ENCODE results near the gene SEMA3A. TPM values are rescaled to one million over a fixed set of nuclear protein-coding genes. Genes with fewer than 3 reads are reported as not detected.

SEMA3A gene
- total RNA-seq, 4 donors from 2014 or later: 0.15 to 4.6 (median 0.69) TPM

- no peaks in the 10 kb centered on the region for H3K36me3 ChIP-seq
- no peaks in the 10 kb centered on the region for H3K27me3 ChIP-seq
- H3K27ac ChIP-seq: no peak overlapping the region
- H3K9me3 ChIP-seq: no peaks in the 10 kb centered on the region
- no peak overlapping the region for H3K4me3 ChIP-seq
- 57 to 64% methylated on average over 2 of the region's 2 CpGs for WGBS, 2 donors
- no peaks in the 10 kb centered on the region for H3K4me1 ChIP-seq
- TF ChIP-seq, protein P1, sequence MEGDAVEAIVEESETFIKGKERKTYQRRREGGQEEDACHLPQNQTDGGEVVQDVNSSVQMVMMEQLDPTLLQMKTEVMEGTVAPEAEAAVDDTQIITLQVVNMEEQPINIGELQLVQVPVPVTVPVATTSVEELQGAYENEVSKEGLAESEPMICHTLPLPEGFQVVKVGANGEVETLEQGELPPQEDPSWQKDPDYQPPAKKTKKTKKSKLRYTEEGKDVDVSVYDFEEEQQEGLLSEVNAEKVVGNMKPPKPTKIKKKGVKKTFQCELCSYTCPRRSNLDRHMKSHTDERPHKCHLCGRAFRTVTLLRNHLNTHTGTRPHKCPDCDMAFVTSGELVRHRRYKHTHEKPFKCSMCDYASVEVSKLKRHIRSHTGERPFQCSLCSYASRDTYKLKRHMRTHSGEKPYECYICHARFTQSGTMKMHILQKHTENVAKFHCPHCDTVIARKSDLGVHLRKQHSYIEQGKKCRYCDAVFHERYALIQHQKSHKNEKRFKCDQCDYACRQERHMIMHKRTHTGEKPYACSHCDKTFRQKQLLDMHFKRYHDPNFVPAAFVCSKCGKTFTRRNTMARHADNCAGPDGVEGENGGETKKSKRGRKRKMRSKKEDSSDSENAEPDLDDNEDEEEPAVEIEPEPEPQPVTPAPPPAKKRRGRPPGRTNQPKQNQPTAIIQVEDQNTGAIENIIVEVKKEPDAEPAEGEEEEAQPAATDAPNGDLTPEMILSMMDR (IDR thresholded peaks at IDR 0.05): no peak
- no peak for TF ChIP-seq POLR2A (IDR thresholded peaks at IDR 0.05)
- DNase-seq: no peak
- intact Hi-C loops (cut with DNase I): no loop called here
These were observed 54.4 kb downstream of the SEMA3A start for GRCh38 chr7:84139986-84140729.

DNA sequence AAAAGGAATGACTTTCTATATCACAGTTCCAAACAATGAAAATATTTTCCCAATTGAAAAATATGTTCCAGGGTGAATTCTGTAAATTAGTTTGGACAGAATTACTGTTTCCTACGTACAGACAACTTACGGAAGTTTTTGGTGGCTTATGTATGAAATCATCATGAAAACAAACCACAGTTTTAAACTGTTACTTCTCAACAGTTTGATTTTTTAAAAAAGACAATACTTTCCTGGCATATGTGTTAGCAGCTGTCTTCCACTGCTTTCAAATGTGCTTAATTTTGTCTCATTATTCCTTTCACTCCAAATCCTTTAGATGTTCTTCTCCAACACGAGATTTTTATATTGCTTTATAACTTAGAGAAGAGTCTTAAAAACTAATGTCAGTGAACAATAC lies 56.2 kb downstream of the SEMA3A start:
- no peak for DNase-seq

DNA sequence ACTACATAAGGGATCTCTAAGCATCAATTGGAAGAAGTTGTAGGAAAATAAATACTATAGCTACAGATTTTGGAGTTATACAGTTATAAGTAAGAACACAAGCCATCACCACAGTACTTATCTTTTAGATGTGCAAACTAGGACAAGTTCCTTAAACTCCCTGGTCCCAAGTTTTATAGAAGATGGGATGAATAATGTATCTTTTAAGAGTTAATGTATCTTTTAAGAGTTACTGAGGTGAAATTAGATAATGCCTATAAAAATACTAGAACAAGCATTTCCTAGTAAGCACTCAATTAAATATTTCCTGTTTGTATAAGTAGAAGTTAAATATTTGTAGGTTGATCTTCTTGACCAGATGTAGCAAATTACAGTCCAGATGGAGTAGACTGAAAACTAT lies 56.8 kb downstream of the SEMA3A start:
- H3K36me3 ChIP-seq: no peaks in the 10 kb centered on the region
- H3K4me1 ChIP-seq: no peaks in the 10 kb centered on the region
- H3K4me3 ChIP-seq: no peak overlapping the region
- H3K27ac ChIP-seq: no peak overlapping the region
- no peak for DNase-seq
- no peaks in the 10 kb centered on the region for H3K27me3 ChIP-seq
- H3K9me3 ChIP-seq: no peaks in the 10 kb centered on the region
- TF ChIP-seq, protein P1 (IDR thresholded peaks at IDR 0.05): no peak
- intact Hi-C loops (cut with DNase I): no loop called here

More for the DNA sequence above, 56.2 kb downstream of the SEMA3A start:
- WGBS, 2 donors: 50 to 64% methylated on average over 3 of the region's 3 CpGs
- Histone ChIP-seq H3K9me3 (no peaks in the 10 kb centered on the region), H3K4me3 (peak overlapping the region in 1 of 4 donors; percentile 3), H3K36me3 (no peaks in the 10 kb centered on the region), H3K4me1 (no peaks in the 10 kb centered on the region), H3K27me3 (no peaks in the 10 kb centered on the region), H3K27ac (peak overlapping the region in 1 of 4 donors; percentile 40)
- intact Hi-C loops (cut with DNase I): no loop called here
- TF ChIP-seq, protein P1 (IDR thresholded peaks at IDR 0.05): no peak
- no peak for TF ChIP-seq POLR2A (IDR thresholded peaks at IDR 0.05)

DNA sequence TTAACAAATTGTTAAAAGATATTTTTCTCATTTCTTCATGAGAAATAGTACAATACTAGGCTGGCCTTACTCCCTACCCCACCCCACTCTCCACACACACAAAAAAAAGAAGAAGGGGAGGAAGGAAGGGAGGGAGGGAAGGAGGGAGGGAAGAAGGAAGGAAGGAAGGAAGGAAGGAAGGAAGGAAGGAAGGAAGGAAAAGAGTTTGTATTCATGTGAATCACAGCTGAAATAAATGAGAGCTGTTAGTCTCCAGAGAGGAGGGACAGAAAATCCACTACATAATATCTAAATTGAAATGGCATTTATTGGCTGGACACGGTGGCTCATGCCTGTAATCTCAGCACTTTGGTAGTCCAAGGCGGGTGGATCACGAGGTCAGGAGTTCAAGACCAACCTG lies 57.8 kb downstream of the SEMA3A start:
- DNase-seq: no peak
- H3K36me3 ChIP-seq: no peaks in the 10 kb centered on the region
- H3K4me3 ChIP-seq: no peak overlapping the region
- no peak for TF ChIP-seq POLR2A (IDR thresholded peaks at IDR 0.05)
- TF ChIP-seq, protein P1 (IDR thresholded peaks at IDR 0.05): no peak
- no peaks in the 10 kb centered on the region for H3K9me3 ChIP-seq
- H3K27ac ChIP-seq: no peak overlapping the region
- intact Hi-C loops (cut with DNase I): no loop called here
- 88 to 89% methylated on average over 3 of the region's 3 CpGs for WGBS, 2 donors
- no peaks in the 10 kb centered on the region for H3K4me1 ChIP-seq
- H3K27me3 ChIP-seq: no peaks in the 10 kb centered on the region

GRCh38 chr7:84136336-84136735 lies 58.3 kb downstream of the SEMA3A start:
- Histone ChIP-seq H3K27me3 (no peaks in the 10 kb centered on the region), H3K9me3 (no peaks in the 10 kb centered on the region), H3K4me1 (no peaks in the 10 kb centered on the region), H3K4me3 (no peak overlapping the region), H3K36me3 (no peaks in the 10 kb centered on the region), H3K27ac (no peak overlapping the region)
- TF ChIP-seq, protein P1 (IDR thresholded peaks at IDR 0.05): no peak
- TF ChIP-seq POLR2A (IDR thresholded peaks at IDR 0.05): no peak
- 68 to 80% methylated on average over 3 of the region's 3 CpGs for WGBS, 2 donors
- intact Hi-C loops (cut with DNase I): no loop called here
- DNase-seq: no peak

Data from esophagus squamous epithelium (tissue), 5 donors.